HG03571 (cell line): ENCODE measurements around the gene AKIRIN2.

Experiments
- ATAC-seq: cut with Tn5 transposase; IDR thresholded peaks from one replicate; pipeline ENCODE4 v1.9.1; 2021; ENCODE audit not compliant: unreplicated experiment

AKIRIN2 gene

GRCh38 chr6:87701676-87702588, at the start of gene AKIRIN2:
Gene AKIRIN2 (minus strand): TSS chr6:87702233. CDS start chr6:87701684, 549 bp downstream.
- ATAC-seq: peak; percentile 56

- ATAC-seq: no peak
Observed at GRCh38 chr6:87747646-87748045, 45.6 kb upstream of the AKIRIN2 start.

GRCh38 chr6:87745966-87746721, 44.1 kb upstream of the AKIRIN2 start:
- ATAC-seq: no peak

GRCh38 chr6:87743454-87743853, 41.4 kb upstream of the AKIRIN2 start:
- ATAC-seq: no peak

- ATAC-seq: no peak
Observed at GRCh38 chr6:87742106-87742505, 40.1 kb upstream of the AKIRIN2 start.

- no peak for ATAC-seq
Observed at GRCh38 chr6:87741001-87741650, 39.1 kb upstream of the AKIRIN2 start.

GRCh38 chr6:87738744-87739143, 36.7 kb upstream of the AKIRIN2 start:
- no peak for ATAC-seq

- ATAC-seq: no peak
Observed at GRCh38 chr6:87738000-87738399, 36.0 kb upstream of the AKIRIN2 start.

GRCh38 chr6:87736809-87737540, 34.9 kb upstream of the AKIRIN2 start:
- no peak for ATAC-seq

GRCh38 chr6:87731818-87732661, 30.0 kb upstream of the AKIRIN2 start:
- peak; percentile 79 for ATAC-seq

- ATAC-seq: no peak
Observed at GRCh38 chr6:87731080-87731479, 29.0 kb upstream of the AKIRIN2 start.

- no peak for ATAC-seq
Observed at GRCh38 chr6:87729965-87730719, 28.1 kb upstream of the AKIRIN2 start.

- no peak for ATAC-seq
Observed at GRCh38 chr6:87728706-87729105, 26.7 kb upstream of the AKIRIN2 start.

- peak; percentile 82 for ATAC-seq
Observed at GRCh38 chr6:87724983-87725811, 23.2 kb upstream of the AKIRIN2 start.

GRCh38 chr6:87723170-87724078, 21.4 kb upstream of the AKIRIN2 start:
- no peak for ATAC-seq

- no peak for ATAC-seq
Observed at GRCh38 chr6:87722540-87723169, 20.6 kb upstream of the AKIRIN2 start.

GRCh38 chr6:87721311-87721710, 19.3 kb upstream of the AKIRIN2 start:
- no peak for ATAC-seq
